Tongue (tissue), 2 donors: ENCODE results near the gene RBM19. TPM values are rescaled to one million over a fixed set of nuclear protein-coding genes. Genes with fewer than 3 reads are reported as not detected.

Source experiments
- DNase-seq: peaks from one replicate; pipeline ENCODE4 v3.0.0-alpha.2; 2015
- total RNA-seq: library from RNA; depleted of rRNA; stranded (reverse); fragments of >200 nt; gene quantifications from one replicate; pipeline ENCODE4 v1.2.3, GENCODE V29; 2014

The RBM19 gene
- total RNA-seq, 1 donor from 2014 or later = 19.5 TPM

DNA sequence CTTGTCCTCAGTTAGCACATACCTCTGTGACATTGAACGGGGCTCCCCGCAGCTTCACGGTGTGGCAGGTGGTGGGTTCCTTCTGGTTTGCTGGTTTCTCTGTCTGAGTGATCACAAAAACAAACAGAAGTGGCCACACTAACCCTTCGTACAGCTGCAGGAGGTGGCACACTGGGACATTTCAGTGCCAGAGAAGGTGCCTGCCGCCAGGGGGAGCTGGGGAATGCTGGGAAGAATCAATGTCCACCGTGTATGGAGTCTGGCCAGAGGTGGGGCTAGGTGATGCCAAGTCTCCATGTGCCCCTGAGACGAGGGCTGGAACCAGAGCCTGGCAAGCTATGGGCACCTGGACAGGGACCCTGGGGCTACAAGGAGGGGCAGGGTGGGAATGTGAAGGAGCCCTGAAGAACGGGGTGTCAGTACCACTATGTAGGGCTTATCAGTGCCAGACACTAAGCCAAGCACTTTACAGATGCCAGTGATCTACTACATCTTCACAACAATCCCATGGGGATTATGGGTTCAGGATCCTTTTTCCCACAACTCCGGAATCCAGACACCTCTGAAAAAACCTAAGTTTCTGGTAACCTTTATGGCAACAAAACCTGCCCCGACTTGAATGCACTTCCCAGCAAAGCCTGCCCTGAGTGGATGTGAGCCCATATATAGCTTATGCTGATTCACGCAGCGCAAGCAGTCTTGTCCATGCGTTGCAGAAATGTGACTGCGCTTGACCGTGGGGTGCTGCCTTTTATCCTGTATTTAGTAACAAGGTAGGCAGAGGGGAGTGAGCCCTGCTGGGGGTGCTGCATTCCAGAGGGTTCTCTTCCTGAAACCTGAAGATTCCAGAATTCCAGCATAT lies 10.8 kb downstream of the RBM19 start:
- DNase-seq = no peak

- DNase-seq = no peak
Observed at GRCh38 chr12:113954547-113954946, 11.6 kb downstream of the RBM19 start.

DNA sequence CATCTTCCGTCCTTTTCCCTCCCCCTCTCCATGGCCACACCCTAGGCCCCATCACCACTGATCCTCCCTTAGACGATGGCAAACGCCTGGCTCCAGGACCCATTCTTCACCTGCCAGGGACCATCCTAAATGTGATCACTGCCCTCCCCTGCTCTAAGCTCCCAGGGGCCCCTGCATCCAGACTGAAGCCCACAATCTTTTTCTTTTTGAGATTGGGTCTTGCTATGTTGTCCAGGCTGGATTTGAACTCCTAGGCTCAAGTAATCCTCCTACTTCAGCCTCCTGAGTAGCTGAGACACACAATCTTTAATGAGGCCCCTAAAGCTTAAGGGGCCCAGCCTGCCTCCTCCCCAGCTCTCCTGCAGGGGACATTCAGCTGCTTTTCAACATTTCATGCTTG lies 15.3 kb downstream of the RBM19 start:
- no peak for DNase-seq

DNA sequence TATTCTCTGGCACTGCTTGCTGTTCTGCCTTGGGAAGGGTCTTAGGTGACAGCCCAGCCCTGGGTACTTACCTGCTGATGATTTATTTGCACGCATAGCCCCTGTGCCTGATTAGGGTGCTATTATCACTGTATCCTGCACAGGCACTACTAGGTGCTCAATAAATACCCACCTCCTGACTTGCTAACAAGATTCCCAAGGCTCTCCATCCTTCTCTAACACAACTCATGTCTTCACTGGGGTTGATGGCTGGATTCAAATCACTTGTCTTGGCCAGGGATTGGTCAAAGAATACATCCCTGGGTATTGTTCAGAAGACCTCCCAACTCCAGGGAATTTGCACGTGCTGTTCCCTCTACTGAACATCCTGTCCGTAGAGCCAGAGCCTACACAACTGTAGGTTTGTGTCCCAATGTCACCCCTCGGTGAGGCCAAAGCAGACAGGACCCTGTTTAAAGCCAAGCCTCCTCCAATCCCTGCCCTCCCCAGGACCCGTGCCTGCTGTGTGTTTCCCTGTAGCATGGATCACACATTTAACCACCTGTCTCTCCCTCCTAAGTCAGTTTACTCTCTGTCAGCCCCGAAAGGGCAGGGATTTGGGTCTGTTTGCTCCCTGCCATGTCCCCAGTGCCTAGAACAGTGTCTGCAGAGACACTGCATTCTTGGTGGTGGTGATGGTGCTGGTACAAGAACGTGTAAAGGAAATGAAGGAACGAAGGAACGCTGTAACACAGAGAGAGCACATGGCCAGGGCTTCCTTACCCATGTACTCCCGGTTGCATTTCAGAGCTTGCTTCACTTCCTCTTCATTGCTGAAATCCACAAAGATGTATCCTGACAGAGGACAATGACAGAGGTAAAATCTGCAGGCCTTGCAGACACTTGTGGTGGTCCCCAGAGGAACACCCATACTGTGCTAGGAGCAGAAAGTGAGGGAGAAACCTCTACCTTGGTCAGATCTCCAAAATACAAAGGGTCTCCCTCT lies 16.5 kb downstream of the RBM19 start:
- DNase-seq = no peak

DNA sequence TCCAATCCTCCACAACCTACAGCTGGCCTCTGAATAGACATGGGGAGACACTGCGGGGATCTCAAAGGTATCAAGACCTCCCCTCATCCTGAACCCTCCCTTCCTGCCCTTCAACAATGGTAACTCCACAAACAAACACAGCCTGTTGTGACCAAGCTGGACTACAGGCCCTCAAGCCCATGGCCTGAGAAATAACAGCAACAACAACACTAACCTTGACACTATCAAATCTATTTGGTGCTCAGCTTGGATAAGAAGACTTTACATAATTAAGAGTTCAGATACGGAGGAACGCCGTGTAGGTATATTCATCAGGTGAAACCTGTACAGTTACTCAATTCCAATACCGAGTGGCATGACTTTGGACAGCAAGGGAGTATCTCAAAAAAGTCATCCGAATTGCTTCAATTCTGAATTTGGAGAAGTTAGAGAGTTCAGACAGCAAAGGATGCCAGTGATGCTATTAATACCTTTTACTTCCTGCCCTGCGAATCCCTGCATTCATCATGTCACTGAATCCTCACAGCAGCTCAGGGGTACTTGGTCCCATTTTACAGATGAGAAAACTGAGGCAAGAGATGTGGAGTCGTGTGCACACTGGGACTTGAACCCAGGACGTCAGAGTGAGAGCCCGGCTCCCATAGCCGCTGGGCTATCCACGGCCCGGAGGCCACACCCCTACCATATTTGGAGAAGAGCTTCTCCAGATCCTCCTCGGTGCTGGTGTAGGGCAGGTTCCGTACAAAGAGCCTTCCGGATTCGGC lies 17.8 kb downstream of the RBM19 start:
- DNase-seq = no peak

DNA sequence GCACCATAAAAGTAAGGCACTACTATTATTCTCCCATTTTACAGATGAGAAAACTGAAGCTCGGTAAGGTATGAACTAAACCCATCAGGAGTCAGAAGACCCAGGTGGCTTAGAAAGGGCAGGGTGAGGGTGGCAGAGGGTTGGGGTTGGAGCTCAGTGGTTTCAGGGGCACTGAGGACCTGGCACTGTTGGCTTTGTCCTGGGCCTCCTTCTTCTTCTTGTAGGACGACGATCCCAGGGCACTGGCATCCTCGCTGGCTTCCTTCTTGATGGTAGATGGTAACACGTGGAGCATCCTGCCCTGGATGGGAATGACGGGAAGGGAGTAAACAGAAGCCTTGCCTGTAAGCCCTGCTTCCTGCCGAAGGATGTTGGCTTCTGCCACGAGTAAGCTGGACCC lies 19.9 kb downstream of the RBM19 start:
- no peak for DNase-seq

DNA sequence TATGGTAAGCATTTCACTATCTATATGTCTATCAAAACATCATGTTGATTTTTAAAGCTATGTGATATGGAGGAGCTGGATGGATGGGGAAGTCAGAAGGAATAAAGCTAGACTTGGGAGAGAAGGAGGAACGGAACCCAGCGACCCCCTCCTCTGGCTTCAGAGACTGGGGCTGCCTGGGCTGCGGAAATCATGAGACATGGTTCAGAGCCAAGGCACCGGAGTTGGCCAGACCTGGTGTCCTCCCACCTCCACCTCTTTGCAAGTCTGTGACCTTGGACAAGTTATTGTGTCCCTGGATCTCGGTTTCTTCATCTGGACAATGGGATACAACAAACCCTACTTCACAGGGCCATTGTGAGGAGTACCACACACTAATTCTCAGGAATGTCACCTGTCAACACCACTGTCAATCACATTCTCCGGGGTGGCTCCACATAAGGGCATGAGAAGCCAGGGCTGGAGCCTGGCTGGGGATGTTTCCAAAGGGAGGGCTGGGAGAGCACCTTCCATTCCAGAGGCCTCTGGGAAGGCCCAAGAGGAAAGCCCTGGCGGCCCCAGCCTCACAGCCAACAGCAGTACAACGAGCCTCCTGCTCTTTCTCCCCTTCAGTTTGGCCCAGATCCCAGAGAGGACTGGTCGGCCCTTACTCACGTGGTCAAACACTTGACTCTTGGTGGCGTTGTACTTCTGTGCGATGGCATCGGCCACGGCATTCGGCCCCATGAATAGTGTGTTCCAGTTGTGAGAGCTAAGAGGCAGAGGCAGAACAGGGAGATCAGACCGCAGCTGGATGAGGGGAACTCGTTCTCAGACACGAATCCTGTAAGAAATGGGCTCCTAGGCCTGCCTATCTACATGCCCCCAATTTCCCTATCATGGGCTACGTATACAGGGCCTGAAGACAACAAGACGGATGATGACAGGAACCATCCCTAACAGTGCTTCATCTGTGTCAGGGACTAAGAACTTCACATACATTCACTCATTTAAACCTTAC lies 20.7 kb downstream of the RBM19 start:
- no peak for DNase-seq

- no peak for DNase-seq
Observed at GRCh38 chr12:113942209-113942608, 23.9 kb downstream of the RBM19 start.

- no peak for DNase-seq
Observed at GRCh38 chr12:113941208-113941486, 25.0 kb downstream of the RBM19 start.

GRCh38 chr12:113940357-113941207 lies 25.5 kb downstream of the RBM19 start:
- no peak for DNase-seq

GRCh38 chr12:113939867-113940266 lies 26.3 kb downstream of the RBM19 start:
- DNase-seq = no peak

GRCh38 chr12:113938471-113938870 lies 27.7 kb downstream of the RBM19 start:
- DNase-seq = no peak

GRCh38 chr12:113936460-113936859 lies 29.7 kb downstream of the RBM19 start:
- DNase-seq = no peak

GRCh38 chr12:113935459-113935858 lies 30.7 kb downstream of the RBM19 start:
- no peak for DNase-seq

DNA sequence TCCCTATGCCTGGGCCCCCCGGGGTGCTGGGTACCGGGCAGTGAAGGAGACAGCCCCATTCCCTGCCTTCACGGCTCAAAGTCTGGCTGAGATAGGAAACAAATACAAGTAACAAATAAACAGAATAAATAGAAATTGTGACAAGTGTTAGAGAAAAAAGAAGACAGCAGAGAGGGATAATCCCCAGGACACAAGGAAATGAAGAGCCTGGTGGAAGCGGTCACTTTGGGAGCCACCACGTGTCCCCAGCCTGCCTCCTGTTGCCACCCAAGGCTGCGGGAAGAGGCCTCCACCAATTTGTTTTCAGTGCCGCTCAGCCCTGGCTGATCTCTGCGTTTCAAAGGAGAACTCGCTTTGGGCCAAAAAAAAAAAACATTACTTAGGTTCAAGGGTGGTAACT lies 31.2 kb downstream of the RBM19 start:
- DNase-seq = no peak

GRCh38 chr12:113934060-113934814 lies 31.9 kb downstream of the RBM19 start:
- DNase-seq = no peak

GRCh38 chr12:113933201-113933786 lies 32.8 kb downstream of the RBM19 start:
- peak; percentile 63 for DNase-seq

GRCh38 chr12:113932381-113933196 lies 33.5 kb downstream of the RBM19 start:
- DNase-seq = peak; percentile 29
